ENCODE measurements around the gene TMEM120B. TPM values are rescaled to one million over a fixed set of nuclear protein-coding genes. Genes with fewer than 3 reads are reported as not detected.
"Not testable (repeated sequence)": the region's sequence is repeated elsewhere in the genome, so short reads cannot be mapped to it uniquely, and the experiment has no call there.

TMEM120B gene
- total RNA-seq: 3.9 TPM

DNA sequence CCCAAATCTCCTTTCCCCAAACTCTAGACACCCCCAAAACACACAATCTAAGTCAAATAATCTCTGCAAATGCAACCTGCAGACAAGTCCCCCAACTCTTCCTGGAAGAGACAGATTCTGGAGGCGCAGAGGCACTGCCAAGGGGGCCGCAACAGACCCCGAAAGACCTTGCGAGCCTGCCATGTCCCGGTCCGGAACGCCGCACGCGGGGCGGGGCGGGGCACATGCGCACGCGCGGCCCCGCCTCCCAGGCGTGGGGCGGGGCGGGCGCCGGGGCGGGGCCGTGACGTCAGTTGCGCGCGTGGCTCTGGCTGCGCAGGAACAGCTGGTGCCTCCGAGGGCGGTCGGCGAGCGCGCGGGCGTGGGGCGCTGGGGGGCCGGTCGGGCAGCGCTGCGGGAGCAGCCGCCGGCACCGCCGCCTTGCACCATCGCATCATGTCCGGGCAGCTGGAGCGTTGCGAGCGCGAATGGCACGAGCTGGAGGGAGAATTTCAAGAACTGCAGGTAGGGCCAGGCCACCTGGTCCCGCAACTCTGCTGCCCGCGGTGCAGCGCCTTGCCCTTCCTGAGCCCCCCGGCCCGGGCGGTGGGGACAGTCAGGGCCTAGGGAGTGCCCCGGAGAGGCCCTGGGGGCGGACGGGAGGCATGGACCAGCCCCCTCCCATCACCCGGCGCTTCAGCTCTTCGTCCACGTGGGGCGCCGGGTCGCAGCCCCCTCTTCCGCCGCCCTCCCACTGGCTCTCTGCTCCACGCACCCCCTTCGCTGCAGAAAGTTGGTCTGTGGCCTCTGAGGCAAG is at the start of gene TMEM120B:
TMEM120B (plus strand) TSS at position 292 of the 796 bp plus-strand sequence; CDS start at position 436, 144 bp downstream.
- Histone ChIP-seq H3K27me3 (no peaks in the 10 kb centered on the region), H3K9me3 (no peaks in the 10 kb centered on the region), H3K27ac (peak within 1 kb of the TSS; percentile 89), H3K4me1 (peaks cover 40% of the 10 kb centered on the region), H3K36me3 (no peaks in the 10 kb centered on the region), H3K4me3 (peak within 1 kb of the TSS; percentile 80 to 94)
- intact Hi-C loops (cut with DNase I): no loop called here
- TF ChIP-seq, protein P1, sequence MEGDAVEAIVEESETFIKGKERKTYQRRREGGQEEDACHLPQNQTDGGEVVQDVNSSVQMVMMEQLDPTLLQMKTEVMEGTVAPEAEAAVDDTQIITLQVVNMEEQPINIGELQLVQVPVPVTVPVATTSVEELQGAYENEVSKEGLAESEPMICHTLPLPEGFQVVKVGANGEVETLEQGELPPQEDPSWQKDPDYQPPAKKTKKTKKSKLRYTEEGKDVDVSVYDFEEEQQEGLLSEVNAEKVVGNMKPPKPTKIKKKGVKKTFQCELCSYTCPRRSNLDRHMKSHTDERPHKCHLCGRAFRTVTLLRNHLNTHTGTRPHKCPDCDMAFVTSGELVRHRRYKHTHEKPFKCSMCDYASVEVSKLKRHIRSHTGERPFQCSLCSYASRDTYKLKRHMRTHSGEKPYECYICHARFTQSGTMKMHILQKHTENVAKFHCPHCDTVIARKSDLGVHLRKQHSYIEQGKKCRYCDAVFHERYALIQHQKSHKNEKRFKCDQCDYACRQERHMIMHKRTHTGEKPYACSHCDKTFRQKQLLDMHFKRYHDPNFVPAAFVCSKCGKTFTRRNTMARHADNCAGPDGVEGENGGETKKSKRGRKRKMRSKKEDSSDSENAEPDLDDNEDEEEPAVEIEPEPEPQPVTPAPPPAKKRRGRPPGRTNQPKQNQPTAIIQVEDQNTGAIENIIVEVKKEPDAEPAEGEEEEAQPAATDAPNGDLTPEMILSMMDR (IDR thresholded peaks at IDR 0.05): no peak
- TF ChIP-seq POLR2A (IDR thresholded peaks at IDR 0.05) (peak; percentile 11 to 92), POLR2AphosphoS5 (IDR thresholded peaks at IDR 0.05; ENCODE audit: insufficient read depth in 1 of 2, low read depth in 1 of 2) (peak in 1 of 2 donors; percentile 93)
- no peak for DNase-seq (ENCODE audit: extremely low spot score in 2 of 2)

DNA sequence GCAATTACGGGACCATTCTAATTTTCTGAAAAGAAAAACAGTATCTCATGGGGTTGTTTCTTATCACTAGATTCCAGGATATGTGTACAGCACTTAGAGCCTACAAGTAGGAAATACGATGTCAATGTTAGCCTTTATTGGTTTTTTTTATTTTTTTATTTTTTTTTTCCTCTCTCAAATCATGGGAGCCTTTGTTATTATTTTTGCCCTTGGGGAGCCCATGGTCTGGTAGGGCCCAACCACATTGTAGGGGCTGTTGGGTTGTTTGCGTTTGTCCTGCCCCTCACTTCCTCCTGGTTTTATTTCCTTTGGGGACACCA is 49.0 kb upstream of the TMEM120B start:
- TF ChIP-seq, protein P1 (IDR thresholded peaks at IDR 0.05): no peak
- TF ChIP-seq POLR2A (IDR thresholded peaks at IDR 0.05): no peak
- no peak for TF ChIP-seq POLR2AphosphoS5 (IDR thresholded peaks at IDR 0.05; ENCODE audit: insufficient read depth in 1 of 2, low read depth in 1 of 2)
- Histone ChIP-seq H3K36me3 (no peaks in the 10 kb centered on the region), H3K9me3 (no peaks in the 10 kb centered on the region), H3K4me3 (no peak overlapping the region), H3K27me3 (no peaks in the 10 kb centered on the region), H3K4me1 (peaks cover 9% of the 10 kb centered on the region), H3K27ac (no peak overlapping the region)
- intact Hi-C loops (cut with DNase I): no loop called here
- DNase-seq (ENCODE audit: extremely low spot score in 2 of 2): no peak

DNA sequence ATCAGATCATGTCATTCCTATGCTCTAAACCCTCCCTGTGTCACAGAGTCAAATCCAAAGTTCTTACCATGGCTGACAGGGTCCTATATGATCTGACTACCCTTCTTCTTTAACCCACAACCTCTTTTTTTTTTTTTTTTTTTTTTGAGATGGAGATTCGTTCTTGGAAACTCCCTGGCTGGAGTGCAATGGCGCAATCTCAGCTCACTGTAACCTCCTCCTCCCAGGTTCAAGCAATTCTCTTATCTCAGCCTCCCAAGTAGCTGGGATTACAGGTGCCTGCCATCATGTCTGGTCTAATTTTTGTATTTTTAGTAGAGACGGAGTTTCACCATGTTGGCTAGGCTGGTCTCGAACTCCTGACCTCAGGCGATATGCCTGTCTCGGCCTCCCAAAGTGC is 45.7 kb upstream of the TMEM120B start:
- H3K4me3 ChIP-seq; H3K27me3 ChIP-seq; DNase-seq (ENCODE audit: extremely low spot score in 2 of 2); intact Hi-C loops (cut with DNase I); H3K9me3 ChIP-seq; H3K27ac ChIP-seq; H3K36me3 ChIP-seq; H3K4me1 ChIP-seq: not testable (repeated sequence)

DNA sequence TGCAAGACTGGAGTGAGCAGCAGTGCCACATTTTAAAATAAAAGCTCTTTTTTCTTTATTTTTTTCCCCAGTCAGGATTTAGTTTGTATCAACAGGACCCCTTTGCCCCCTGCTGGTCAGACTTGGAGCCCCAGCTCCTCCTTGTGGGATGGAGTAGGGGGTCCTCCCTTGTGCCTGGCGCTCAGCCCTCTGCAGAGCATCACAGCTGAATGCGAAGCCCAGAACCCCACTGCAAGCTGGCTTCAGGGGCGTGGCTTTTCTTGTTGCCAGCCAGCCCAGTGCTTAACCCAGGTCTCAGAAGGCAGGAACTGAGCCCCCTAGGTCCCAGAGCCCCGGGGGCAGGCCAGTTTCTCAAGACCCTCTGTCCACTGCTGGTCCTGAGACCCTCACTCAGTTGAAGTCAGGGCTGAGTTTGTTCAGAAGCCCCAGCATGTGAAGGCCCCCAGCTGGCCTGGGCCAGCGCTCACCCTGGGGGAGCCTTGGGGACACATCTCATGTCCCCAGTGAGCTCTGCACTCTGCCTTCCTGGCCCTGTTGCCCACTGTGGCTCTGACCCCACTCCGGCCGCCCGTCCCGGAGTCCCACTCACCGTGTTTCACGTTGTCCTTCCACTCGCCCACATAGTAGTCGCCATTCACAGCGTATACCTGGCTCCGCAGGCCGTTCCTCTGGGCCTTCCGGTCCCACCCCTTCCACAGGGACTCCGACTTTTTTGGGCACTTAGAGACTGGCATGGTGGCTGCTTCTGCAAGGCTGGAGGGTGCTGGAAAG is 43.6 kb upstream of the TMEM120B start:
- Histone ChIP-seq H3K4me1 (peaks cover 17% of the 10 kb centered on the region), H3K9me3 (no peaks in the 10 kb centered on the region), H3K36me3 (no peaks in the 10 kb centered on the region), H3K4me3 (no peak overlapping the region), H3K27me3 (no peaks in the 10 kb centered on the region), H3K27ac (no peak overlapping the region)
- TF ChIP-seq POLR2AphosphoS5 (IDR thresholded peaks at IDR 0.05; ENCODE audit: insufficient read depth in 1 of 2, low read depth in 1 of 2): no peak
- no peak for TF ChIP-seq POLR2A (IDR thresholded peaks at IDR 0.05)
- TF ChIP-seq, protein P1 (IDR thresholded peaks at IDR 0.05): peak in 2 of 3 experiments; percentile 28 to 32
- intact Hi-C loops (cut with DNase I): no loop called here
- no peak for DNase-seq (ENCODE audit: extremely low spot score in 2 of 2)

DNA sequence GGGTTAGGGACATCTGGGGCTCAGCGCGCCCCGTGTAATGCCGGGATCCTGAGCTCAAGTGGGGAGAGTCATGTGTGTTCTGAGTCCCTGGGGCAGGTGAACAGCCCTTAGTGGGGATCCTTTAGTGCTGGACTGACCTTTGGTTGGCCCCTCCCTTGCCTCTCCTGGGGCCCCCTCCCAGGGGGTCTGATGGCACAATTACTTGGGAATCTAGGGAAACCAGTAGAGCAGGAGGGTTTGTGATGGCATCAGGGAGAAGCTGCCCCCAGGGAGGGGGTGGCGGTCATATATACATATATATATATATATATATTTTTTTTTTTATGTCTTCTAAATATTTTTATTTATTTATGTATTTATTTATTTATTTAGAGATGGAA is 43.0 kb upstream of the TMEM120B start, which contains the start of gene MORN3:
MORN3 (minus strand) TSS at position 134 of the 380 bp plus-strand sequence. CDS start 171 bp downstream, outside the sequence.
- intact Hi-C loops (cut with DNase I): no loop called here
- no peaks in the 10 kb centered on the region for H3K27me3 ChIP-seq
- no peak for DNase-seq (ENCODE audit: extremely low spot score in 2 of 2)
- no peak within 1 kb of the TSS for H3K27ac ChIP-seq
- no peaks in the 10 kb centered on the region for H3K36me3 ChIP-seq
- H3K4me1 ChIP-seq: peaks cover 17% of the 10 kb centered on the region
- no peak within 1 kb of the TSS for H3K4me3 ChIP-seq
- TF ChIP-seq POLR2A (IDR thresholded peaks at IDR 0.05) (no peak), POLR2AphosphoS5 (IDR thresholded peaks at IDR 0.05; ENCODE audit: insufficient read depth in 1 of 2, low read depth in 1 of 2) (no peak)
- TF ChIP-seq, protein P1 (IDR thresholded peaks at IDR 0.05): no peak
- no peaks in the 10 kb centered on the region for H3K9me3 ChIP-seq
